ENCODE measurements around the gene NSDHL.

- TF ChIP-seq POLR2AphosphoS5 (IDR thresholded peaks at IDR 0.05; ENCODE audit: borderline replicate concordance, low read depth, low read length) = no peak
- no peak for TF ChIP-seq EZH2 (IDR thresholded peaks at IDR 0.05)
These were observed 77.6 kb downstream of the NSDHL start for GRCh38 chrX:152908486-152908885.

All from SK-N-MC (cell line).